Stimulated activated CD4-positive, alpha-beta T cell treated with anti-CD3 and anti-CD28 coated beads, TNF-alpha, amount 100 ng/mL, for 4 hours (primary cell): ENCODE results near the gene VSIG10L2.

Source experiments
- DNase-seq, 3 experiments: peaks; one replicate each; pipeline ENCODE4 v3.0.0-alpha.2; 2020; ENCODE audit warnings: low read depth in 3 of 3

Gene VSIG10L2

DNA sequence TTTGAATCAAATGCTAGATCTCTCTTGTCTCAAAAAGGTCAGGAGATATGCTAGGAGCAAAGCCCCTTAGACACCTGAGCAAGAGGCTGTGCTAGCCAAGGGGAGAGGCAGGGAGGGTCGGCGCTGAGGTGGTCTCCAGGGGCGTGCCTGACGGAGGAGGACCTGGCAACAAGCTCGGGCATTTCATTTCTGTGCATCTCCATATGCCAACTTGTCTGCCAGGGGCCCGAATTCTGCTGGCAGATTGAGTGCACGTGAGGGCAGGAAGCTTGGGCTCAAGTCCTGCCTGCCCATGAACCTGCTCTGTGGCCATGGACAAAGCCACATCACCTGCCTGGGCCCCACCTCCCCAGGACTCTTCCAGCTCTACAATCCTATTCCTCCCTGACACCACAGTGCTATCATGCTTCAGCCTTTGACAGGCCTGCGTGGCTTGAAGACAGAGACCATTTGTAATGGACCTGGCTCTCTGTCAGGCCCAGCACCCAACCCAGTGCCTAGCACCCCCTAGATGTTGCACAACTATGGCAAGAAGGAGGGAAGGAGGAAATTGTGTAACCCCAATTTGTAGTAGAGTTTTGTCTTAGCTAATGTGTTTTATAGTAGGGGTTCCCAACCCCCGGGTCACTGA is 16.3 kb upstream of the VSIG10L2 start:
- DNase-seq: no peak

- DNase-seq: no peak
Observed at GRCh38 chr11:125930076-125930450, 15.8 kb upstream of the VSIG10L2 start.

GRCh38 chr11:125931116-125931515 is 14.7 kb upstream of the VSIG10L2 start:
- no peak for DNase-seq

DNA sequence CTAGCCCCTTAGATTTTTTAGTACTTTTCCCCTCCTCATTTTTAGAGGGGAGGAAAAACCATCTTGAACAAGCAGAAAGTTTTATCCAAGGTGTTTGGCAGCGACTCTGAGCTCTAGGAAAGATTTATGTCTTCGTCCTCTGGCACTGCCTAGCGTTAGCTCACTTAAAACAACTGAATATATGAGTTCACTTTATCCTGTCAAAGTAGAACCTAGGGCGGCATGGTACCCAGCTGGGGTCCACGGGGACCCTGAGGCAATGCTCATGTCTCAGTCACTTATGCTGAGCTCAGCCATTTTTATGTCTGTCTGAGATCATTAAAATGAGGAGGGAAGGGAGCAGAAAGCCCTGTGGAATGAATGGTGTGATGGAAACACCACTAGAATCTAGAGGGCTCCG is 14.2 kb upstream of the VSIG10L2 start:
- DNase-seq: no peak

- DNase-seq: no peak
Observed at GRCh38 chr11:125932301-125932700, 13.5 kb upstream of the VSIG10L2 start.

GRCh38 chr11:125933030-125933813 is 12.6 kb upstream of the VSIG10L2 start:
- DNase-seq: no peak

DNA sequence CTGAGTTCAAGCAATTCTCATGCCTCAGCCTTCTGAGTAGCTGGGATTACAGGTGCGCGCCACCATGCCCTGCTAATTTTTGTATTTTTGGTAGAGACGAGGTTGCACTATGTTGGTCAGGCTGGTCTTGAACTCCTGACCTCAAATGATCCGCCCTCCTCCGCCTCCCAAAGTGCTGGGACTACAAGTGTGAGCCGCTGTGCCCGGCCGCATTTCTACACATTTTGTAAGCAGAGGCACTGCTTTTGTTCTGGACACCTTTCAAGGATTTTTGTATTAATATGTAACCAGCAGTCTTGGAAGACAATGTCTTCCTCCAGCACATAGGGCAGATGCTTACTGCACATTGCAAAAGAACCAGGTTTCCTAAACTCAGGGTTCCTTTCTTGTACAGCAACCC is 11.4 kb upstream of the VSIG10L2 start:
- no peak for DNase-seq

- DNase-seq: no peak
Observed at GRCh38 chr11:125935056-125935455, 10.8 kb upstream of the VSIG10L2 start.

- DNase-seq: no peak
Observed at GRCh38 chr11:125935618-125936199, 10.1 kb upstream of the VSIG10L2 start.

GRCh38 chr11:125938418-125938817 is 7.4 kb upstream of the VSIG10L2 start:
- no peak for DNase-seq

DNA sequence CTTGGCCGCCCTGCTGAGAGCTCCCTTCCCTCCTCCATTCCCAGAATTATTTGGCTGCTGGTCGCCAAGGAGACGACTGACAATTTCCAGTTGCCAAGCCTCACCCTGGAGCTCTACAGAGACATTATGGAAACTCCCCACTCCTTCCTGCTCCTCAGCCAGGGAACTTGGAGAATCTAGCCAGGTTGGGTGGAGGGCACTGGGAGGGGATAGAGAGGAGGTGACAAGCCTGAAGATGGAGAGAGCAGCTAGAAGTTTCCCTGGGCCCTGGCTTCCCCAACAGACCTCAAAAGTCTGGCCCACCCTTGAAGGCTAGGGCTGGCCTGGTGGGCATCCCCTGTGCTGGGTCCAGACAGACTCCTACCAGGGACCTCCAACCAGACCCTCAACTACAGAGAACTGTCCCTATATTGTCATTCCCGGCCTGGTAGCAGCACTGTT is 6.7 kb upstream of the VSIG10L2 start:
- no peak for DNase-seq

DNA sequence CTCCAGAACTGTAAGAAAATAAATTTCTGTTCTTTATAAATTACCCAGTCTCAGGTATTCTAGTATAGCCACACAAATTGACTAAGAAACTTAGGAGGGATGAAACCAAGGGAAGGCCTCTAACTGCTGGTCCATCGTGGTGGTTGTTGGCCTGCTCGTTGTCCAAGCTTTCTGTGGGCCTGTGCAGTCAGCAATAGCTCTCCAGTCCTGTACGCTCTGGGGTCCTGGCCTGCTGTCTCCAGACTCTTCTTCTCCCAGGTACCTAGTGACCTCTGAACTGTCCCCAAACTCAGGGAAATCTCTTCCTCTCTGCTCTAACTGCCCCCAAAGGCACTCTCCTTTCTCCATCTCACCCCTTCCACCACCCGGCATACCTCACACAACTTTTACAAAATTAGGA is 5.7 kb upstream of the VSIG10L2 start:
- no peak for DNase-seq

GRCh38 chr11:125941267-125941618 is 4.6 kb upstream of the VSIG10L2 start:
- no peak for DNase-seq

DNA sequence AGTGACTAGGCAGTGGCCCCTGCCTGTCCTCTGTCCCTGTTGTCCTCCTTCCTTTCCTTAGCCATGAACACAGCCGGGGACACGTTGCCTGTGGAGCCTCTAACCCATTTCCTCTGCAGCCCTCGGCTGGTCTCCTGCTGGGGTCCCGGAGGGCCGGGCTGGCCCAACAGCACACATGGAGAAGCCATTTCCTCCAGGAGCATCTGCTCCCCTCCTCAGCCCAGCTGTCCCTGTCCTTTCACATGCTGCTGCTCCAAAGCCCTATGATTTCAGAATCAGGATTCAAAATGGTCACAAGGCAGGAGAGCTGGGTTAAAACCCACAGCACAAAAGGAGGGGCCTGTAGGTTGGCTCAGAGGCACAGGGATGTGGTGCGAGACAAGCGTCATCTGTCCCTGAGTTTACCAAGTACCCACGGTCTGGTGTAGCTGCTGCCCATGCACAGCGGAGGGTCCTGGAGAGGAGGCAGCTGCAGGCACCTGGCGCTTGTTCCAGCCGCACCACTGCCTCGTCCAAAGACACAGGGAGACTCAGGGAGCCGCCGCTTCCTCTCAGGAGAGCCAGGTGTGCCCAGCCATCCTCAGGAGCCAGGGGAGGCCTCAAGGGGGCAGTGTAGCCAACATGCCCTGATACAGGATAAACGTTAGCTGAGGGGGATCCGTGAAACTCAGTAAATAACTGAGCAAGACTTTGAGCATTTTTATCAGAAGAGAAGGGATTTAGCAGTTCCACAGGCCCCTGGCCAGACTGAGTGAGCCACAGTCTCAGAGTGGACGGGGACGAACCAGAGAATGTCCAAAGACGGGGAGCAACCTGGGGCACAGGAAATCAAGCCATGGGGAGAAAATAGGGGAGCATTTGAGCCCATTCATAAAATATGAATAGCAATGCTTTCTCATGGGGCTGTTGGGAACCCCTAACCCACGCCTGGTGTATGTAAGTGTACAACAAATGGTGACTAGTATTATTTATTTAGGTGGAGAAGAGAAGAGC is 3.9 kb upstream of the VSIG10L2 start:
- peak in 2 of 3 experiments; percentile 9 to 29 for DNase-seq

- DNase-seq: no peak
Observed at GRCh38 chr11:125942771-125943428, 2.9 kb upstream of the VSIG10L2 start.

GRCh38 chr11:125943661-125944349 is 2.0 kb upstream of the VSIG10L2 start:
- DNase-seq: no peak

DNA sequence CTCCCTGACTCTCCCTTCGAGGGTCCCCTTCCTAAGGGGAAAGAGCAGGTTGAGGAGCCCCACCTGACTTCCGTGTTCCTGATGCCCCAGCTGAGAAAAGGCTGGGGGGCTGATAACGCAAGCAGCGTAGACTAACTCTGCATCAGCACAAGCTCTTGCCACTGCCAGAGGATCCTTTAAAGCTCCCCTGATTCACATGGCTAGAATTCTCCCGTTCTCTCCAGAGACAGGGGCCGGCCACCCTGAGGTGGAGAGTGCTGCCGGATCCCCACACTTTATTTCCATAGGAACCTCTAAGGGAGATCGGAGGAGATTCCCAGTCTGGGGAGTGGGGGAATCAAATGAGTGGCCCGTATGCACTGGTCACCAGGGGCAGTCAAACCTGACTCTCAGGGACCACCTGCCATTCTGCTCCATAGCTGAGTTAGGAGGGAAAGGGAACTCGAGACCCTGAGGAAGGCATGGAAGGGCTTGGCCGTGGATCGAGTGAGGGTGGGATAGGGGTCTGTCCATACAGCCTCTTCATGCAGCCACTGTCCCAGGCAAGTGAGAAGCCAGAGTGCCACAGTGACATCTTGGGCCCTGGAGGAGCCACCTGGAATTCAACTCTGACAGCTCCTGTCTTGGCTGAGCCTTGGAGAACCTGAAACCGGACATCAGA is 1.4 kb upstream of the VSIG10L2 start:
- no peak for DNase-seq

DNA sequence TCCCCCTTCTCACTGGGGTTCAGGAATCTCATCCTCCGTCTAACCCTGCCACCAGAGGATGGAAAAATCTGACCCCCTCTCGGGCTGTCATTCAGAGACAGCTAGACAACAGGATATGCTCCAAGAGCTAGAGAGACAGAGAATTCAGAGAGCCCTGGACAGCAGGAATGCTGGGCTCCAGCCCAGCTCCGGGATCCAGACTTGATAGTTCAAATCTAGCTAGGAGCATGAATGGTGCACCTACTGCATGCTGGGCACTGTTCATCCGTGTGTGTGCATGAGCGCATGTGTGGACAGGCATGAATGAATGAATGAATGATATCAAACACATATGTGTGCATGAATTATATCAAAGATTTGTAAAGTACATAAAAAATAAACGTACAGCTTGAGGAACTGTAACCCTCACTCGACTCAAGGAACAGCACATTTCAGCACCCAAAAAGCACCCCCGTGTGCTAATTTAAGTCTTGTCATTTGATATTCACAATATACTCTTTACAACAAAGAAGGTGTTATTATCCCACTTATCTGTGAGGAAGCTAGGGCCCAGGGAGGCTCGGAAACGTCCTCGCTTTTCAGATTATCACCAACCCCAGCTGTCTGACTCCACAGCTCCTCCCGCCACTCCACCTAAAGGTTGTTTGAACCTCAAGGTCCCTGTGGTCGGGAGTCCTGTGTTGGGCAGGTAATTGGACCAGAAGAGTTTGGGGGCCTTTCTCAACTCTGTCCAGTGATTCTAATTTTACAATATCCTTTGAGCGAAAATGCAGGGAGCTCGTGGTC is 640 bp upstream of the VSIG10L2 start:
- no peak for DNase-seq

- DNase-seq: no peak
Observed at GRCh38 chr11:125946712-125947418, 1.0 kb downstream of the VSIG10L2 start.
